B cell (primary cell): ENCODE data around the gene TSSC4. TPM values are rescaled to one million over a fixed set of nuclear protein-coding genes. Genes with fewer than 3 reads are reported as not detected.

Experiments used
- ATAC-seq: fragments of 200-7000 bp; cut with Tn5 transposase; one replicate; pipeline ENCODE4 v1.10.0; 2021; ENCODE audit warnings: low read depth, mild to moderate bottlenecking, moderate number of reproducible peaks, moderate library complexity
- CTCF ChIA-PET: fragments of 350-600 bp; sonication (Branson Sonifier 250); formaldehyde crosslinking; loops from one replicate; lab custom pipeline; 2021; ENCODE audit warnings: antibody characterized with exemption, inconsistent platforms; lab: Charles Lee
- POLR2A ChIA-PET: fragments of 350-600 bp; sonication (Branson Sonifier 250); formaldehyde crosslinking; loops from one replicate; lab custom pipeline; 2021; ENCODE audit warnings: antibody characterized with exemption; lab: Charles Lee
- DNase-seq: peaks from one replicate; pipeline ENCODE4 v3.0.0; 2013
- H2AFZ ChIP-seq: 2 replicates; pipeline ENCODE4 v1.6.1; 2012; ENCODE audit warnings: mild to moderate bottlenecking, low read depth, low read length; ENCODE audit not compliant: insufficient read depth, poor library complexity, severe bottlenecking
- H3K27ac ChIP-seq, 2 donors: 1 replicate in 1 of 2; 2 replicates in 1 of 2; pipeline ENCODE4 v1.5.1; 2012 to 2013; ENCODE audit warnings: low read length in 2 of 2, mild to moderate bottlenecking in 2 of 2, moderate library complexity in 1 of 2
- H3K27me3 ChIP-seq, 4 experiments: fragments of 200-600 bp in 1 of 4; sonication (generic) in 1 of 4; replicated peaks in 1 of 4; 1 replicate in 2 of 4; 2 replicates in 2 of 4; pipeline versions ENCODE4 v1.6.1 to v1.7.0; 2013 to 2016; ENCODE audit warnings: low read length in 3 of 4, mild to moderate bottlenecking in 2 of 4, mixed read lengths in 1 of 4, moderate library complexity in 1 of 4; ENCODE audit not compliant: insufficient read depth in 4 of 4, control insufficient read depth in 3 of 4; ENCODE audit errors: control extremely low read depth in 1 of 4
- H3K36me3 ChIP-seq, 2 experiments: replicated peaks in 1 of 2; 1 replicate in 1 of 2; 2 replicates in 1 of 2; pipeline versions ENCODE4 v1.6.1 to v1.7.1; 2013; ENCODE audit warnings: low read length in 1 of 2; ENCODE audit not compliant: insufficient read depth in 2 of 2, control insufficient read depth in 1 of 2; ENCODE audit errors: control extremely low read depth in 1 of 2, extremely low read depth in 1 of 2
- H3K4me1 ChIP-seq, 2 donors: fragments of 200-600 bp in 1 of 2; sonication (generic) in 1 of 2; 1 replicate in 1 of 2; 2 replicates in 1 of 2; pipeline versions ENCODE4 v1.5.1 to v1.6.1; 2013 to 2017; ENCODE audit warnings: low read length in 2 of 2; ENCODE audit not compliant: control insufficient read depth in 2 of 2, insufficient read depth in 2 of 2
- H3K4me2 ChIP-seq: replicated peaks from 2 replicates; pipeline ENCODE3; 2012; ENCODE audit warnings: mild to moderate bottlenecking, low read depth, low read length; ENCODE audit not compliant: poor library complexity, severe bottlenecking
- H3K4me3 ChIP-seq, 5 experiments: fragments of 200-600 bp in 1 of 5; sonication (generic) in 1 of 5; 1 replicate in 3 of 5; 2 replicates in 2 of 5; pipeline versions ENCODE4 v1.5.1 to v1.7.0; 2011 to 2016; ENCODE audit warnings: low read length in 4 of 5, mild to moderate bottlenecking in 4 of 5, low read depth in 2 of 5, control low read depth in 1 of 5, moderate library complexity in 1 of 5; ENCODE audit not compliant: insufficient read depth in 1 of 5; ENCODE audit errors: control extremely low read depth in 1 of 5, extremely low read depth in 1 of 5
- H3K79me2 ChIP-seq: fragments of 200-600 bp; sonication (generic); one replicate; pipeline ENCODE4 v1.6.0; 2016; ENCODE audit warnings: low read length; ENCODE audit not compliant: control insufficient read depth, insufficient read depth
- H3K9ac ChIP-seq: fragments of 200-600 bp; sonication (generic); 2 replicates; pipeline ENCODE4 v1.6.1; 2017; ENCODE audit warnings: mild to moderate bottlenecking, low read length, moderate library complexity
- H3K9me3 ChIP-seq, 3 donors: one replicate each; pipeline versions ENCODE4 v1.6.1 to v1.7.1; 2013; ENCODE audit warnings: low read length in 2 of 3; ENCODE audit not compliant: control insufficient read depth in 2 of 3, insufficient read depth in 1 of 3; ENCODE audit errors: control extremely low read depth in 1 of 3
- H4K20me1 ChIP-seq: 2 replicates; pipeline ENCODE4 v1.6.0; 2012; ENCODE audit warnings: mild to moderate bottlenecking, low read length; ENCODE audit not compliant: insufficient read depth, control insufficient read depth, poor library complexity, severe bottlenecking
- H3K27ac Mint-ChIP-seq: one replicate; pipeline ENCODE4 v1.8.0; 2021; ENCODE audit warnings: mixed read lengths
- H3K27me3 Mint-ChIP-seq: one replicate; pipeline ENCODE4 v1.8.0; 2021; ENCODE audit warnings: mixed read lengths
- H3K4me1 Mint-ChIP-seq: one replicate; pipeline ENCODE4 v1.8.0; 2021; ENCODE audit warnings: mixed read lengths
- H3K4me3 Mint-ChIP-seq: one replicate; pipeline ENCODE4 v1.8.0; 2021; ENCODE audit warnings: mixed read lengths
- H3K9me3 Mint-ChIP-seq: one replicate; pipeline ENCODE4 v1.8.0; 2022; ENCODE audit warnings: mixed read lengths; ENCODE audit not compliant: insufficient read depth
- EZH2 ChIP-seq: IDR thresholded peaks from 2 replicates; pipeline ENCODE4 v1.6.1; 2012; ENCODE audit warnings: borderline replicate concordance, low read depth, mild to moderate bottlenecking, moderate library complexity, low read length; ENCODE audit not compliant: insufficient read depth, poor library complexity, severe bottlenecking
- WGBS: methylation state at CpG from one replicate; pipeline ENCODE4 v1.1.5; 2013; ENCODE audit warnings: missing lambda C conversion rate; ENCODE audit not compliant: insufficient coverage; 5-methylcytosine and 5-hydroxymethylcytosine counted together
- intact Hi-C: fragments of 100-400 bp; cut with micrococcal nuclease; formaldehyde crosslinking; loops from one replicate; pipeline ENCODE4 v1.10.0; 2022
- polyA plus RNA-seq: library from polyadenylated mRNA; depleted of rRNA; stranded (reverse); fragments of >200 nt; gene quantifications from 2 replicates; pipeline ENCODE4 v1.2.3, GENCODE V29; 2012
- total RNA-seq, 2 donors: library from RNA; stranded (reverse); fragments of 120-200 nt in 1 of 2; gene quantifications; 1 replicate in 1 of 2; 2 replicates in 1 of 2; pipeline versions ENCODE4 v1.2.3 to v1.2.4, GENCODE V29; 2013 to 2022
- TF ChIP-seq, protein P1 (sequence below): fragments of 200-600 bp; IDR thresholded peaks from one replicate; pipeline ENCODE4 v1.8.0; 2022; ENCODE audit warnings: antibody characterized with exemption, mild to moderate bottlenecking

The TSSC4 gene
- total and polyA plus RNA-seq, 2 donors (not counting 1 experiment from before 2014, with no cell fraction given), result 49.4 to 57.5 TPM

DNA sequence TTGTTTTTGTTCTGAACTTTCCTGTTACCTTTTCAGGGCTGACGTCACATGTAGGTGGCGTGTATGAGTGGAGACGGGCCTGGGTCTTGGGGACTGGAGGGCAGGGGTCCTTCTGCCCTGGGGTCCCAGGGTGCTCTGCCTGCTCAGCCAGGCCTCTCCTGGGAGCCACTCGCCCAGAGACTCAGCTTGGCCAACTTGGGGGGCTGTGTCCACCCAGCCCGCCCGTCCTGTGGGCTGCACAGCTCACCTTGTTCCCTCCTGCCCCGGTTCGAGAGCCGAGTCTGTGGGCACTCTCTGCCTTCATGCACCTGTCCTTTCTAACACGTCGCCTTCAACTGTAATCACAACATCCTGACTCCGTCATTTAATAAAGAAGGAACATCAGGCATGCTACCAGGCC lies 3.5 kb upstream of the TSSC4 start:
- DNase-seq, result no peak
- Mint-ChIP-seq H3K27me3 (no peaks in the 10 kb centered on the region), H3K27ac (peak overlapping the region; percentile 73), H3K9me3 (no peaks in the 10 kb centered on the region), H3K4me3 (no peak overlapping the region), H3K4me1 (peaks cover 51% of the 10 kb centered on the region)
- no peak overlapping the region for H3K27ac ChIP-seq
- no peaks in the 10 kb centered on the region for H3K27me3 ChIP-seq
- TF ChIP-seq EZH2, result no peak
- TF ChIP-seq, protein P1, sequence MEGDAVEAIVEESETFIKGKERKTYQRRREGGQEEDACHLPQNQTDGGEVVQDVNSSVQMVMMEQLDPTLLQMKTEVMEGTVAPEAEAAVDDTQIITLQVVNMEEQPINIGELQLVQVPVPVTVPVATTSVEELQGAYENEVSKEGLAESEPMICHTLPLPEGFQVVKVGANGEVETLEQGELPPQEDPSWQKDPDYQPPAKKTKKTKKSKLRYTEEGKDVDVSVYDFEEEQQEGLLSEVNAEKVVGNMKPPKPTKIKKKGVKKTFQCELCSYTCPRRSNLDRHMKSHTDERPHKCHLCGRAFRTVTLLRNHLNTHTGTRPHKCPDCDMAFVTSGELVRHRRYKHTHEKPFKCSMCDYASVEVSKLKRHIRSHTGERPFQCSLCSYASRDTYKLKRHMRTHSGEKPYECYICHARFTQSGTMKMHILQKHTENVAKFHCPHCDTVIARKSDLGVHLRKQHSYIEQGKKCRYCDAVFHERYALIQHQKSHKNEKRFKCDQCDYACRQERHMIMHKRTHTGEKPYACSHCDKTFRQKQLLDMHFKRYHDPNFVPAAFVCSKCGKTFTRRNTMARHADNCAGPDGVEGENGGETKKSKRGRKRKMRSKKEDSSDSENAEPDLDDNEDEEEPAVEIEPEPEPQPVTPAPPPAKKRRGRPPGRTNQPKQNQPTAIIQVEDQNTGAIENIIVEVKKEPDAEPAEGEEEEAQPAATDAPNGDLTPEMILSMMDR, result no peak
- no peak overlapping the region for H2AFZ ChIP-seq
- ChIA-PET POLR2A (no interaction called here), CTCF (interaction anchor here (1.5 to 6.9 kb wide), 2 partner anchors 10 to 92 kb away, joined by 7 to 48 read pairs; no protein-coding TSS in a partner anchor)
- peaks cover 0 to 3% (median 0%) of the 10 kb centered on the region in 3 donors for H3K9me3 ChIP-seq
- peaks cover 0 to 38% of the 10 kb centered on the region in 2 experiments for H3K36me3 ChIP-seq
- no peak overlapping the region for H3K9ac ChIP-seq
- peaks cover 62% of the 10 kb centered on the region for H3K79me2 ChIP-seq
- 99% methylated on average over 12 of the region's 12 CpGs for WGBS
- H3K4me2 ChIP-seq, result no peak overlapping the region
- peaks cover 56 to 69% of the 10 kb centered on the region in 2 donors for H3K4me1 ChIP-seq
- H3K4me3 ChIP-seq, result no peak overlapping the region
- peaks cover 58% of the 10 kb centered on the region for H4K20me1 ChIP-seq
- intact Hi-C loops, result no loop called here
- no peak for ATAC-seq

DNA sequence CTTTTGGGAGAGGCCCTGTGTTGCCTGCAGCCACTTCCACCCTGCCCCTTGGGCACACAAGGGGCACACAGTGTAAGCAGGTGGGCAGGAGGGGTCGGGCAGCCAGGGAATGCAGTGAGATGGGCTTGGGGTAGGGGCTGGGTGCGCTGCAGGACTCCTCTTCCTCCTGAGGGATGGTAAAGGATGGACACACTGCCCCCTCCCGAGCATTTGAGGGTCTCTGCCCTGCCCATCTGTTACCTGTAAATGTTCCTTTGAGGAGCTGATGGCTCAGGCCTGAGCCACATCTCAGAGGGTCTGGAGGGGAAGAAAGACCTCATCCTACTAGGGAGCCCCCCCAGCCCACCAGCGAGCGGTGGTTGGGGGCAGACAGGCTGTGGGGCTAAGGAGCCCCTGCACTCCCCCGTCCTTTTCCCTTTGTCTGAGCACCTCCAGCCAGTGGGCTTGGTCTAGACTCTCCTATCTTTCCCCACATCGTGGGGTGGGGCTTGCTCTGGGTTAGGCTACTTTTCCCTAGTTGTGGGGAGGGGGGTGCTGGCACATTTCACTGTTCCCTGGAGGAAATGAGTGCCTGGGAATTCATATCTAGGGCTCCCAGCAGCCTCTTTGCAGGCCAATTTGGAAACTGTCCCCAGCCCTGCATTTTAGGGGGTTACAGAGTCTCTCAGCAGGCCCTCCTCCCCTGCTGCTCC lies 1.7 kb upstream of the TSSC4 start:
- Histone ChIP-seq H2AFZ (no peak overlapping the region), H3K4me1 (peaks cover 40 to 54% of the 10 kb centered on the region in 2 donors), H3K27me3 (no peaks in the 10 kb centered on the region), H3K9ac (no peak overlapping the region), H3K79me2 (peaks cover 55% of the 10 kb centered on the region), H4K20me1 (peaks cover 53% of the 10 kb centered on the region), H3K4me3 (peak overlapping the region in 1 of 5 experiments; percentile 100), H3K27ac (peak overlapping the region; percentile 91 to 92), H3K9me3 (peaks cover 0 to 3% (median 0%) of the 10 kb centered on the region in 3 donors), H3K4me2 (peak overlapping the region; percentile 85), H3K36me3 (peaks cover 0 to 50% of the 10 kb centered on the region in 2 experiments)
- 92% methylated on average over 2 of the region's 7 CpGs for WGBS
- H3K4me3 Mint-ChIP-seq, result peak overlapping the region; percentile 90
- H3K9me3 Mint-ChIP-seq, result no peaks in the 10 kb centered on the region
- ChIA-PET CTCF (interaction anchor here (1.0 to 8.4 kb wide), 7 partner anchors 12 to 96 kb away, joined by 3 to 78 read pairs (median 14); no protein-coding TSS in a partner anchor), POLR2A (interaction anchor here (1.5 to 3.4 kb wide), 2 partner anchors 13 to 22 kb away, joined by 3 to 42 read pairs; partner anchors contain the start of gene CD81)
- peak overlapping the region; percentile 98 for H3K27ac Mint-ChIP-seq
- H3K27me3 Mint-ChIP-seq, result no peaks in the 10 kb centered on the region
- H3K4me1 Mint-ChIP-seq, result peaks cover 37% of the 10 kb centered on the region
- intact Hi-C loops, result no loop called here
- DNase-seq (peak; percentile 27), ATAC-seq (no peak)
- TF ChIP-seq, protein P1, result no peak
- no peak for TF ChIP-seq EZH2
